Astrocyte (in vitro differentiated cells and primary cell): ENCODE measurements around the gene ELMOD2.

ENCODE experiments used
- CTCF ChIP-seq: IDR thresholded peaks from 2 replicates; pipeline ENCODE4 v1.5.1; 2011; ENCODE audit warnings: low read depth, mild to moderate bottlenecking, inconsistent platforms, low read length, moderate library complexity; ENCODE audit not compliant: insufficient read depth
- EZH2 ChIP-seq: IDR thresholded peaks from 2 replicates; pipeline ENCODE4 v1.6.1; 2012; ENCODE audit warnings: mild to moderate bottlenecking, low read length, inconsistent platforms; ENCODE audit not compliant: insufficient read depth

- TF ChIP-seq EZH2 (no peak), CTCF (no peak)
These were observed 555 bp upstream of the ELMOD2 start for GRCh38 chr4:140523370-140523856.
